ENCODE data around the gene HOXA5. TPM values are rescaled to one million over a fixed set of nuclear protein-coding genes. Genes with fewer than 3 reads are reported as not detected.

The HOXA5 gene
- total and polyA plus RNA-seq, 2 donors, result 0.24 to 0.43 TPM

- DNase-seq (ENCODE audit: low read depth in 6 of 9, low spot score in 9 of 9), result no peak
- H3K36me3 ChIP-seq (ENCODE audit: control insufficient read depth in 2 of 2, insufficient read depth in 2 of 2, low read length in 1 of 2), result no peaks in the 10 kb centered on the region
- H3K27ac ChIP-seq (ENCODE audit: low read depth in 1 of 2, low read length in 1 of 2), result peak overlapping the region in 1 of 2 donors; percentile 70
- H3K4me1 ChIP-seq (ENCODE audit: control insufficient read depth in 2 of 2, insufficient read depth in 2 of 2, low read length in 2 of 2), result peaks cover 0 to 8% of the 10 kb centered on the region in 2 donors
- peaks cover 0 to 84% of the 10 kb centered on the region in 2 donors for H3K27me3 ChIP-seq (ENCODE audit: control insufficient read depth in 2 of 2, insufficient read depth in 1 of 2, low read length in 1 of 2)
- no peaks in the 10 kb centered on the region for H3K9me3 ChIP-seq (ENCODE audit: control insufficient read depth in 2 of 2, insufficient read depth in 1 of 2, low read length in 1 of 2)
- peak overlapping the region in 1 of 2 donors; percentile 40 for H3K4me3 ChIP-seq (ENCODE audit: low read length in 2 of 2)
- WGBS, result 91% methylated on average over 4 of the region's 4 CpGs
These were observed 31.1 kb downstream of the HOXA5 start for GRCh38 chr7:27112361-27112760.

- 95% methylated on average over 4 of the region's 4 CpGs for WGBS
- H3K4me3 ChIP-seq (ENCODE audit: low read length in 2 of 2), result peak overlapping the region in 1 of 2 donors; percentile 9
- H3K27me3 ChIP-seq (ENCODE audit: control insufficient read depth in 2 of 2, insufficient read depth in 1 of 2, low read length in 1 of 2), result peaks cover 0 to 79% of the 10 kb centered on the region in 2 donors
- no peak for DNase-seq (ENCODE audit: low read depth in 6 of 9, low spot score in 9 of 9)
- peak overlapping the region in 1 of 2 donors; percentile 70 for H3K27ac ChIP-seq (ENCODE audit: low read depth in 1 of 2, low read length in 1 of 2)
- no peaks in the 10 kb centered on the region for H3K9me3 ChIP-seq (ENCODE audit: control insufficient read depth in 2 of 2, insufficient read depth in 1 of 2, low read length in 1 of 2)
- peaks cover 0 to 8% of the 10 kb centered on the region in 2 donors for H3K4me1 ChIP-seq (ENCODE audit: control insufficient read depth in 2 of 2, insufficient read depth in 2 of 2, low read length in 2 of 2)
- no peaks in the 10 kb centered on the region for H3K36me3 ChIP-seq (ENCODE audit: control insufficient read depth in 2 of 2, insufficient read depth in 2 of 2, low read length in 1 of 2)
These were observed 31.7 kb downstream of the HOXA5 start for GRCh38 chr7:27111751-27112277.

GRCh38 chr7:27111042-27111750 is 32.3 kb downstream of the HOXA5 start:
- H3K27me3 ChIP-seq (ENCODE audit: control insufficient read depth in 2 of 2, insufficient read depth in 1 of 2, low read length in 1 of 2), result peaks cover under 1 to 80% of the 10 kb centered on the region in 2 donors
- peak overlapping the region; percentile 25 to 70 for H3K27ac ChIP-seq (ENCODE audit: low read depth in 1 of 2, low read length in 1 of 2)
- H3K4me1 ChIP-seq (ENCODE audit: control insufficient read depth in 2 of 2, insufficient read depth in 2 of 2, low read length in 2 of 2), result peaks cover 0 to 8% of the 10 kb centered on the region in 2 donors
- no peaks in the 10 kb centered on the region for H3K36me3 ChIP-seq (ENCODE audit: control insufficient read depth in 2 of 2, insufficient read depth in 2 of 2, low read length in 1 of 2)
- no peak overlapping the region for H3K4me3 ChIP-seq (ENCODE audit: low read length in 2 of 2)
- WGBS, result 90% methylated on average over 6 of the region's 6 CpGs
- no peak for DNase-seq (ENCODE audit: low read depth in 6 of 9, low spot score in 9 of 9)
- H3K9me3 ChIP-seq (ENCODE audit: control insufficient read depth in 2 of 2, insufficient read depth in 1 of 2, low read length in 1 of 2), result no peaks in the 10 kb centered on the region

GRCh38 chr7:27110186-27111031 is 33.1 kb downstream of the HOXA5 start:
- peak overlapping the region; percentile 61 to 70 for H3K27ac ChIP-seq (ENCODE audit: low read depth in 1 of 2, low read length in 1 of 2)
- H3K4me3 ChIP-seq (ENCODE audit: low read length in 2 of 2), result no peak overlapping the region
- WGBS, result 95% methylated on average over 66 of the region's 66 CpGs
- no peaks in the 10 kb centered on the region for H3K9me3 ChIP-seq (ENCODE audit: control insufficient read depth in 2 of 2, insufficient read depth in 1 of 2, low read length in 1 of 2)
- no peaks in the 10 kb centered on the region for H3K36me3 ChIP-seq (ENCODE audit: control insufficient read depth in 2 of 2, insufficient read depth in 2 of 2, low read length in 1 of 2)
- no peak for DNase-seq (ENCODE audit: low read depth in 6 of 9, low spot score in 9 of 9)
- H3K4me1 ChIP-seq (ENCODE audit: control insufficient read depth in 2 of 2, insufficient read depth in 2 of 2, low read length in 2 of 2), result peaks cover 0 to 8% of the 10 kb centered on the region in 2 donors
- H3K27me3 ChIP-seq (ENCODE audit: control insufficient read depth in 2 of 2, insufficient read depth in 1 of 2, low read length in 1 of 2), result peaks cover 4 to 80% of the 10 kb centered on the region in 2 donors

GRCh38 chr7:27109466-27110185 is 33.9 kb downstream of the HOXA5 start:
- DNase-seq (ENCODE audit: low read depth in 6 of 9, low spot score in 9 of 9), result no peak
- Histone ChIP-seq H3K4me1 (ENCODE audit: control insufficient read depth in 2 of 2, insufficient read depth in 2 of 2, low read length in 2 of 2) (peaks cover 0 to 8% of the 10 kb centered on the region in 2 donors), H3K36me3 (ENCODE audit: control insufficient read depth in 2 of 2, insufficient read depth in 2 of 2, low read length in 1 of 2) (no peaks in the 10 kb centered on the region)

GRCh38 chr7:27108390-27109127 is 34.9 kb downstream of the HOXA5 start:
- H3K27me3 ChIP-seq (ENCODE audit: control insufficient read depth in 2 of 2, insufficient read depth in 1 of 2, low read length in 1 of 2), result peaks cover 18 to 83% of the 10 kb centered on the region in 2 donors
- H3K36me3 ChIP-seq (ENCODE audit: control insufficient read depth in 2 of 2, insufficient read depth in 2 of 2, low read length in 1 of 2), result no peaks in the 10 kb centered on the region
- peaks cover 0 to 2% of the 10 kb centered on the region in 2 donors for H3K9me3 ChIP-seq (ENCODE audit: control insufficient read depth in 2 of 2, insufficient read depth in 1 of 2, low read length in 1 of 2)
- DNase-seq (ENCODE audit: low read depth in 6 of 9, low spot score in 9 of 9), result no peak
- H3K4me3 ChIP-seq (ENCODE audit: low read length in 2 of 2), result no peak overlapping the region
- H3K4me1 ChIP-seq (ENCODE audit: control insufficient read depth in 2 of 2, insufficient read depth in 2 of 2, low read length in 2 of 2), result peaks cover 0 to 5% of the 10 kb centered on the region in 2 donors
- peak overlapping the region; percentile 69 to 86 for H3K27ac ChIP-seq (ENCODE audit: low read depth in 1 of 2, low read length in 1 of 2)
- 94% methylated on average over 41 of the region's 41 CpGs for WGBS

More at GRCh38 chr7:27109466-27110185, 33.9 kb downstream of the HOXA5 start:
- Histone ChIP-seq H3K27me3 (ENCODE audit: control insufficient read depth in 2 of 2, insufficient read depth in 1 of 2, low read length in 1 of 2) (peaks cover 12 to 80% of the 10 kb centered on the region in 2 donors), H3K9me3 (ENCODE audit: control insufficient read depth in 2 of 2, insufficient read depth in 1 of 2, low read length in 1 of 2) (no peaks in the 10 kb centered on the region), H3K27ac (ENCODE audit: low read depth in 1 of 2, low read length in 1 of 2) (peak overlapping the region in 1 of 2 donors; percentile 69), H3K4me3 (ENCODE audit: low read length in 2 of 2) (no peak overlapping the region)
- WGBS, result 94% methylated on average over 4 of the region's 4 CpGs

GRCh38 chr7:27107391-27108381 is 35.8 kb downstream of the HOXA5 start:
- H3K27ac ChIP-seq (ENCODE audit: low read depth in 1 of 2, low read length in 1 of 2), result peak overlapping the region; percentile 69 to 86
- peaks cover 0 to 4% of the 10 kb centered on the region in 2 donors for H3K9me3 ChIP-seq (ENCODE audit: control insufficient read depth in 2 of 2, insufficient read depth in 1 of 2, low read length in 1 of 2)
- 91% methylated on average over 47 of the region's 47 CpGs for WGBS
- no peak for DNase-seq (ENCODE audit: low read depth in 6 of 9, low spot score in 9 of 9)
- no peaks in the 10 kb centered on the region for H3K36me3 ChIP-seq (ENCODE audit: control insufficient read depth in 2 of 2, insufficient read depth in 2 of 2, low read length in 1 of 2)
- peaks cover 22 to 83% of the 10 kb centered on the region in 2 donors for H3K27me3 ChIP-seq (ENCODE audit: control insufficient read depth in 2 of 2, insufficient read depth in 1 of 2, low read length in 1 of 2)
- no peak overlapping the region for H3K4me3 ChIP-seq (ENCODE audit: low read length in 2 of 2)
- peaks cover 0 to 5% of the 10 kb centered on the region in 2 donors for H3K4me1 ChIP-seq (ENCODE audit: control insufficient read depth in 2 of 2, insufficient read depth in 2 of 2, low read length in 2 of 2)

Data from thymus (tissue), 11 donors.